SU-DHL-6 (cell line): ENCODE measurements around the gene ZNF678.

Source experiments
- H2AFZ ChIP-seq: fragments of 200-600 bp; sonication (generic); 2 replicates; pipeline ENCODE4 v1.6.1; 2014; ENCODE audit warnings: low read depth, mild to moderate bottlenecking, moderate library complexity, mixed read lengths, antibody characterized with exemption, low read length; ENCODE audit not compliant: severe bottlenecking
- H3F3A ChIP-seq: fragments of 200-600 bp; shearing (Covaris generic); 2 replicates; pipeline ENCODE4 v1.6.0; 2016; ENCODE audit warnings: antibody characterized with exemption, mild to moderate bottlenecking; ENCODE audit not compliant: insufficient read depth
- H3K27ac ChIP-seq: fragments of 200-600 bp; sonication (generic); 2 replicates; pipeline ENCODE4 v1.5.1; 2016; ENCODE audit warnings: low read depth, mild to moderate bottlenecking, low read length, moderate library complexity, mixed read lengths
- H3K27me3 ChIP-seq: fragments of 200-600 bp; sonication (generic), shearing (Covaris generic); 2 replicates; pipeline ENCODE4 v1.6.0; 2014; ENCODE audit warnings: mild to moderate bottlenecking, low read length
- H3K36me3 ChIP-seq: fragments of 200-600 bp; sonication (generic); 2 replicates; pipeline ENCODE4 v1.6.1; 2014; ENCODE audit warnings: mild to moderate bottlenecking, low read length, mixed read lengths
- H3K4me2 ChIP-seq: fragments of 300-600, 200-600 bp; shearing (Covaris generic), sonication (generic); 2 replicates; pipeline ENCODE4 v1.6.0; 2014; ENCODE audit warnings: low read length, low read depth, mild to moderate bottlenecking; ENCODE audit not compliant: poor library complexity, severe bottlenecking
- H3K4me3 ChIP-seq: fragments of 200-600 bp; sonication (generic); 2 replicates; pipeline ENCODE4 v1.5.1; 2014; ENCODE audit warnings: antibody characterized with exemption, low read length, mild to moderate bottlenecking, mixed read lengths; ENCODE audit not compliant: insufficient read depth, poor library complexity, severe bottlenecking
- H3K79me2 ChIP-seq: fragments of 200-600 bp; sonication (generic); 2 replicates; pipeline ENCODE4 v1.6.1; 2014; ENCODE audit warnings: mild to moderate bottlenecking, low read length, moderate library complexity; ENCODE audit not compliant: insufficient read depth
- H3K9ac ChIP-seq: fragments of 200-600 bp; sonication (generic); 2 replicates; pipeline ENCODE4 v1.7.0; 2014; ENCODE audit warnings: mild to moderate bottlenecking, low read length
- H3K9me2 ChIP-seq: fragments of 200-600 bp; sonication (generic); replicated peaks from 2 replicates; pipeline ENCODE4 v1.6.1; 2014; ENCODE audit warnings: low read length; ENCODE audit not compliant: insufficient read depth
- H3K9me3 ChIP-seq: fragments of 200-600 bp; sonication (generic); 2 replicates; pipeline ENCODE4 v1.6.1; 2014; ENCODE audit warnings: low read length, mixed read lengths; ENCODE audit not compliant: insufficient read depth
- H4K20me1 ChIP-seq: fragments of 200-600 bp; sonication (generic); 2 replicates; pipeline ENCODE4 v1.6.1; 2014; ENCODE audit warnings: low read depth, mild to moderate bottlenecking, antibody characterized with exemption, low read length, moderate library complexity, mixed read lengths
- EZH2phosphoT487 ChIP-seq: fragments of 200-600 bp; sonication (generic), shearing (Covaris generic); conservative IDR thresholded peaks from 2 replicates; pipeline ENCODE4 v1.6.1; 2018; ENCODE audit warnings: mild to moderate bottlenecking, antibody characterized with exemption, low read length, moderate library complexity, mixed read lengths
- TF ChIP-seq, protein P1 (sequence below): fragments of 200-600 bp; sonication (generic); IDR thresholded peaks from one replicate; pipeline ENCODE4 v1.5.1; 2017; ENCODE audit warnings: antibody characterized with exemption, mild to moderate bottlenecking, low read length, moderate library complexity; ENCODE audit not compliant: insufficient read depth, poor library complexity, severe bottlenecking

The ZNF678 gene

DNA sequence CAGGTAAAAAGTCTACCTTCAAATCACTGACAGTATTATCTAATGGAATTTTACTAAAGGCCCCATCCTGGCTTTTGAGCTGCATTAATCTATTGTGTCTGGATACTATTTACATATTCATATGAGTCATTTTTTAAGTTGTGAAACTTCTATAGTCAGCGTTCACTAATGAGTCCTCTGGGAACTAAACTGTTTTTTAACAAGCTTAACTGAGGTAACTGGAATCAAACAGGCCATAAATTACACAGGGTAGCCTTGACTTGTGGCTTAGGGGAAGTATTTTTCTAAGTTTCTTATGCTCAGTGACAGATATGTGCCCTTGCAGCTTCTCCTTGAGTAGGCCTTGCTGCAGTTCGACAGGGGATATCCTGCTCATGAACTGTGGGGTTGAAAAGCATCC, 102.9 kb downstream of the ZNF678 start:
- H3K9ac ChIP-seq: no peak overlapping the region
- no peaks in the 10 kb centered on the region for H3K27me3 ChIP-seq
- TF ChIP-seq, protein P1, sequence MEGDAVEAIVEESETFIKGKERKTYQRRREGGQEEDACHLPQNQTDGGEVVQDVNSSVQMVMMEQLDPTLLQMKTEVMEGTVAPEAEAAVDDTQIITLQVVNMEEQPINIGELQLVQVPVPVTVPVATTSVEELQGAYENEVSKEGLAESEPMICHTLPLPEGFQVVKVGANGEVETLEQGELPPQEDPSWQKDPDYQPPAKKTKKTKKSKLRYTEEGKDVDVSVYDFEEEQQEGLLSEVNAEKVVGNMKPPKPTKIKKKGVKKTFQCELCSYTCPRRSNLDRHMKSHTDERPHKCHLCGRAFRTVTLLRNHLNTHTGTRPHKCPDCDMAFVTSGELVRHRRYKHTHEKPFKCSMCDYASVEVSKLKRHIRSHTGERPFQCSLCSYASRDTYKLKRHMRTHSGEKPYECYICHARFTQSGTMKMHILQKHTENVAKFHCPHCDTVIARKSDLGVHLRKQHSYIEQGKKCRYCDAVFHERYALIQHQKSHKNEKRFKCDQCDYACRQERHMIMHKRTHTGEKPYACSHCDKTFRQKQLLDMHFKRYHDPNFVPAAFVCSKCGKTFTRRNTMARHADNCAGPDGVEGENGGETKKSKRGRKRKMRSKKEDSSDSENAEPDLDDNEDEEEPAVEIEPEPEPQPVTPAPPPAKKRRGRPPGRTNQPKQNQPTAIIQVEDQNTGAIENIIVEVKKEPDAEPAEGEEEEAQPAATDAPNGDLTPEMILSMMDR: no peak
- TF ChIP-seq EZH2phosphoT487: no peak
- no peaks in the 10 kb centered on the region for H3F3A ChIP-seq
- no peak overlapping the region for H3K4me3 ChIP-seq
- H3K4me2 ChIP-seq: no peak overlapping the region
- peaks cover 43% of the 10 kb centered on the region; the same call in 1 of the 2 replicates for H3K9me3 ChIP-seq
- no peak overlapping the region for H2AFZ ChIP-seq
- H3K9me2 ChIP-seq: no peaks in the 10 kb centered on the region
- no peaks in the 10 kb centered on the region for H3K79me2 ChIP-seq
- H4K20me1 ChIP-seq: no peaks in the 10 kb centered on the region
- H3K36me3 ChIP-seq: no peaks in the 10 kb centered on the region
- H3K27ac ChIP-seq: no peak overlapping the region

DNA sequence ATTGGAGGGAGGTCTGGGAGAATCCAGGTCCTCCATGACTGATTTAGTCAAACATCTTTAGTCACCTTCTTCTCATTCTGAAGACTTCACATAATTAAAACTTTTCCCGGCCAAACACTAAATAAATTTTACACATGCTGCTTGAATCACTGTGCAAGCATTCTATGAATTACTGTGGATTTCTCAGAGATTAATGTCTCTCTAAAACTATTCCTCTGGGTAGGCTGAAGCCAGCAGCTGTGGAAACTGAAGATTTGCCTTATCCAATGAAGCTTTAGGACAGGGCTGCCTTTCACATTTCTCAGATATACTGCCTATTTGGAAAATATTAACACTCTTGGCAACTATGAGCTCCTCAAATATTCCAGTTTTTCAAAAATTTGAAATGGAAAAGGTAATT, 110.1 kb downstream of the ZNF678 start:
- Histone ChIP-seq H3K36me3 (no peaks in the 10 kb centered on the region), H3K9me2 (no peaks in the 10 kb centered on the region), H3K9ac (no peak overlapping the region), H2AFZ (no peak overlapping the region), H3K9me3 (peaks cover 4% of the 10 kb centered on the region; the same call in 1 of the 2 replicates), H3K79me2 (no peaks in the 10 kb centered on the region), H3K4me3 (no peak overlapping the region), H4K20me1 (no peaks in the 10 kb centered on the region), H3K27me3 (no peaks in the 10 kb centered on the region), H3K27ac (no peak overlapping the region), H3F3A (no peaks in the 10 kb centered on the region), H3K4me2 (no peak overlapping the region)
- TF ChIP-seq, protein P1: no peak
- TF ChIP-seq EZH2phosphoT487: no peak

DNA sequence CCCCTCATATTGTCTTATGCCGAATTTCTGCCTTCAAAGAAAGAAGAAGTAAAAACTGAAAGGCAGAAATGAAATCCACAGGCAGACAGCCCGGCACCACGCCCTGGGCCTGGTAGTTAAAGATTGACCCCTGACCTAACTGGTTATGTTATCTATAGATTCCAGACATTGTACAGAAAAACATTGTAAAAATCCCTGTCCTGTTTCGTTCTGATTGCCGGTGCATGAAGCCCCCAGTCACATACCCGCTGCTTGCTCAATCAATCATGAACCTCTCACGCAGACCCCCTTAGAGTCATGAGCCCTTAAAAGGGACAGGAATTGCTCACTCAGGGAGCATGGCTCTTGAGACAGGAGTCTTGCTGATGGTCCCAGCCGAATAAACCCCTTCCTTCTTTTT, 122.5 kb downstream of the ZNF678 start:
- no peak overlapping the region for H2AFZ ChIP-seq
- no peaks in the 10 kb centered on the region for H3F3A ChIP-seq
- H3K9me2 ChIP-seq: no peaks in the 10 kb centered on the region
- H3K9me3 ChIP-seq: no peaks in the 10 kb centered on the region
- no peak overlapping the region for H3K4me2 ChIP-seq
- no peak overlapping the region for H3K27ac ChIP-seq
- no peaks in the 10 kb centered on the region for H4K20me1 ChIP-seq
- H3K4me3 ChIP-seq: no peak overlapping the region
- H3K9ac ChIP-seq: no peak overlapping the region
- H3K79me2 ChIP-seq: no peaks in the 10 kb centered on the region
- no peaks in the 10 kb centered on the region for H3K27me3 ChIP-seq
- TF ChIP-seq, protein P1: no peak
- no peak for TF ChIP-seq EZH2phosphoT487
- H3K36me3 ChIP-seq: no peaks in the 10 kb centered on the region
